NCI-H524 (cell line): ENCODE measurements around the gene NINJ2.
"Not testable (repeated sequence)": the region's sequence is repeated elsewhere in the genome, so short reads cannot be mapped to it uniquely, and the experiment has no call there.

Experiments
- DNase-seq, 2 experiments: peaks; one replicate each; lab custom pipeline; 2025; lab: John Stamatoyannopoulos, UW

NINJ2 gene

DNA sequence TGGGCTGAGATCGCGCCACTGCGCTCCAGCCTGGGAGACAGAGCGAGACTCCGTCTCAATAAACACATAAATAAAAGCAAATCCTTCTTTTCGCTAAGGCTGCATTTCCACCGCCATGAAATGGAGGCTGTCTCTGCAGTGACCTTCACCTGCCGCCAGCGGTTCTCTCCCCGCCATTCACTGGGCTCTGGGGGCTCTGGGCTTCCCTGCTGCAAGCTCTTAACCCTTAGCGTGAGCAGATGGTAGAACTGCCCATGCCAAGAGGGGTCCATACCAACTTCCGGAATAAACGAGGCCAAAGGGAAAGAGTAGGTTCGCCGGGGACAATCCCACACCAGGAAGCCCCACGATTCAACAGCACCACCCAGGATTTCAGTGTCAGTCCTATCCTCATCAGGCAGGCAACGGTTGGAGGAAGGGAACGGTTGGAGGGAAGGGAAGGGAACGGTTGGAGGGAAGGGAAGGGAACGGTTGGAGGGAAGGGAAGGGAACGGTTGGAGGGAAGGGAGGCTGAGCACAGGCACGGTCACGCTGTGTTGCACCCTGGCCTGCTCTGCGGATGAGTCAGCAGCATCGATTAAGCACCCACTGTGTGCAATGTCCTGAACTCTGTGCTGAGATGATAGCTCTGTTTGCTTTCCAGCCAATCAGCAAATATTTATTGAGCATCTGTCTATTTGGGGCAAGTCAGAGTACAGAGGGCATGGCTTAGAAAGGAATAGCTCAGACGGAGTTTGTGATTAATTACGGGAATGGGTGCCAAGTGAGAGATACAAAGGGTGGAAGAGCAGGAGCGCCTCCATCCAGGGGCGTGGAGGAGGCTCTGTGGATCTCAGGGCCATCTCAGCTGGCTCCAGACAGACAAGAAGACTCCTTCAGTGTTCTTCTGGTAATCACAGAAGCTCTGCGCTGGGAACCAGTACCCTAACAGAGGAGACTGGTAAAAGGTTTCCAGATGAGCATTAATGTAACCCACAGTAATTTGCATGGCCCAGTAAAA, 77.9 kb downstream of the NINJ2 start:
- no peak for DNase-seq

DNA sequence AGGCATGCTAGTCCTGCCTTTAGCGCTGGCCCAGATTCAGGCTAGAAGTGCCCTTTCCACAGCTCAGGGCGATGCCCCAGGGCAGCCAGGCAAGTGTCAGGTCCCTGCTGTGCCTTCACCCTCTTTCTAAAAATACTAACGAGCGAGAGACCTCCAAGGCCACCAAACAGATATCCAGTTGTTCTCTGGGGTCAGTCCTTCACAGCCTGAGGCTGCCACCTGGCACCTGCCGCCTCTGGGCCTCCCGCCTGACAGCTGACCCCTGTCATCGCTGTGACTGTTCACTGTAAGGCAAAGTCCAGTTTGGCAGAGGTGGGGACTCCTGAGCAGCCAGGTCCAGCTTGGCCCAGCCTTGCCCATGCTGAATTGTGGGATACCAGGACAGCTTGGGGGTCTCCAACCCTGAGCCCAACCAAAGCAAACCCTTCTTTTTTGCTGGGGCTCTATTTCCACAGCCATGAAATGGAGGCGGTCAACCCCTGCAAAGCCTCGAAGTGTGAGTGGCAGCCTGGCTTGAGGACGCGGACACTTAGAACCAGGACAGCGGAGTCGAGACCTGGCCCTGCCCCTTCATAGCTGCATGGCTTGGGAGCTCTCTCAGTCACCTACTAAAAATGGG, 79.9 kb downstream of the NINJ2 start:
- DNase-seq = no peak

DNA sequence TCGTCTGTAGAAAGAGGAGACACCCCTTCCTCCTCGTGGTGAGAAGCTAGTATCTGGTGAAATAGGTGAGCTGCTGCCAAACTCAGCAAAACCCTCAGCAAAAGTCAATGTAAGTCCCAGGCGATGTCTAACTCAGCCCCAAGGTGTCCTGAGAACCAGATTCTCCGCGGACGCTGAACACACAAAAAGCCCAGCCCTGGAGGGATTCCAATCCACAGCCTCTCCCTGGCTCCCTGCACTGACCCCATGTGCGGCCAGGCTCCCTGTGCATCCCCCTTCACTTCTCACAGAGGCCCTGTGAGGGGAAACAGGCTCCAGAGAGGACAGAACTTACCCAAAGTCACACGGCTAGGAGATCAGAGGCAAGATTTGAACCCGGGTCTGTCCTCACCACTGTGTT, 81.5 kb downstream of the NINJ2 start:
- DNase-seq = no peak

DNA sequence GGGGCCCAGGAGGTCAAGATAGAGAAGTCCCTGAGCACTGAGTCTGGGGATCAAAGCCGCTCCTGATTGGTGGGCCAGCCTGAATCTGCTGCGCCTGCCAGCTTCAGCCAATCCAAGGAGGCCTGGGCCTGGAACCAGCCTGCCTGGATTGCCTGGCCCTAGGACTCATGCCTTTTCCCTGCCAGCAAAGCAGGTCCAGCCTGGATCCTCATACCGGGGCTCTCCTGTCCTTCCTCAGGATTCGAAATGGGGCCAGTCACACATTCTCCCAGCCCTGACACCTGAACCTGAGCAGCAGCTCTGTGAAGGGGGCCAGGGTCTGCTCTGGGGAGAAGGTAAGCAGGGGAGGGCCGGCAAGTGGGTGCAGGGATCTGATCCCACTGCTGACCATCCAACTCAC, 81.9 kb downstream of the NINJ2 start:
- no peak for DNase-seq

DNA sequence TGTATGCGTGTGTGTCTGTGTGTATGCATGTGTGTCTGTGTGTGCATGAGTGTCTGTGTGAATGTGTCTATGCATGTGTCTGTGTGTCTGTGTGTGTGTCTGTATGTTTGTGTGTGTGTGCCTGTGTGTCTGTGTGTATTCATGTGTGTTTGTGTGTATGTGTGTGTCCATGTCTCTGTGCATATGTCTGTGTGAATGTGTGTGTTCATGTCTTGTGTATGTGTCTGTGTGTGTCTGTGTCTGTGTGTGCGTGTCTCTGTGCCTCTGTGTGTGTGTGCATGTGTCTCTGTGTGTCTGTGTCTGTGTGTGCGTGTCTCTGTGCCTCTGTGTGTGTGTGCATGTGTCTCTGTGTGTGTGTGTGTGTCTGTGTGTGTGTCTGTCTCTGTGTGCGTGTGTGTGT, 82.4 kb downstream of the NINJ2 start:
- DNase-seq = no peak

DNA sequence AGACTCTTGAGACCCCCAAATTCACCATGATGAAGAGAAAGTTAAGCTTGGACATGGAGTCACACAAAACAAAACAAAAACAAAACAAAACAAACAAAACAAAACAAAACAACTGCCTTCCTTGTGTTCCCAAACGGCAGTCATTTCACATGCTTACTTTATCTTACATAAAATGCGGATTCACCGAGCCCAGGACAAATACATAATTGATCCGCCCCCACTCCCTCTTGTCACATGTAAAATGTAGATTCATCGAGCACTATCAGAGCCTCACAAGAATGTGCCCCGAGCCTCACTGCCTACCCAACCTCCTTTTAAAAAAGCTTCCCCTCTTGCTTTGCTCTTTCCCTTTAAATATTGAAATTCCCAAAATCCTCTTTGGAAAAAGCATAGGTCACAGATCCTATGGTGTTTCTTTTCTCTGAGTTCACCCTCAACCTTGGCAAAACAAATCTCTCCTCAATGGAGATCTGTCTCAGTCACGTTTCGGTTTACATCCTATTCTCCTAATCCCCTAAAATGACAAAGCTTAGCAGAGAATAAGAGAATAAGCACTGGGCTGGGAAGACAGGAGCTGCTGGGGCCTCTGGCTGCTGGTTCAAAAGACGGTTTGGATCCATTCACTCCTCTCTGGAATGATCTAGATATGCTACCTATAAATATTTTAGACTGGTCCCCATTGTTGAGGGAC, 83.7 kb downstream of the NINJ2 start:
- peak in 1 of 2 experiments; percentile 50 for DNase-seq

DNA sequence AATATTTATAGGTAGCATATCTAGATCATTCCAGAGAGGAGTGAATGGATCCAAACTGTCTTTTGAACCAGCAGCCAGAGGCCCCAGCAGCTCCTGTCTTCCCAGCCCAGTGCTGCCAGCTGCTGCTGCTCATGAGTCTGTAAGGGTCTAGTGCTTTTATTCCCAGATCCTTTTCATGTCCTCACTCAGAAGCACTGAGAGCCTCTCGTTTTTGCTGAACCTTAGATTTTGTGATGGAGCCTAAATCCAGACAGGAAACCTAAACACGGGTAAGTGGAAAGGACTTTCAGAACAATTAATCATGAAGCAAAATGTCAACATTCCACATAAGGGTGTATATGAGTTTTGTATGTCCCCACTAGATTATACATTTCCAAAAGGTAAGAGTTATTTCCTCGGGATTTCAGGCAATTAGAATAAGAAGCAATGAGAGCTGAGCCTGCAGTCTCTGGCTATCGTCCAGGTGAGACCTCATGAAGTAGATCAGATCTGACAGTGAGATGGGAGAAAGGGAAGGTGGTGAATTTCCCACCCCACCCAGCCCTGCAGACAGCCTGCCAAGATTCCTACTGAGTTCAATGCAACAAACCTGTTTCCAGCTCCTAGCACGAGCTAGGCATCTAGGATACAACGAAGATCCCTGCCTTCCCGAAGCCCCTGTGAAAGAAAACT, 84.4 kb downstream of the NINJ2 start:
- DNase-seq = peak; percentile 15 to 61

DNA sequence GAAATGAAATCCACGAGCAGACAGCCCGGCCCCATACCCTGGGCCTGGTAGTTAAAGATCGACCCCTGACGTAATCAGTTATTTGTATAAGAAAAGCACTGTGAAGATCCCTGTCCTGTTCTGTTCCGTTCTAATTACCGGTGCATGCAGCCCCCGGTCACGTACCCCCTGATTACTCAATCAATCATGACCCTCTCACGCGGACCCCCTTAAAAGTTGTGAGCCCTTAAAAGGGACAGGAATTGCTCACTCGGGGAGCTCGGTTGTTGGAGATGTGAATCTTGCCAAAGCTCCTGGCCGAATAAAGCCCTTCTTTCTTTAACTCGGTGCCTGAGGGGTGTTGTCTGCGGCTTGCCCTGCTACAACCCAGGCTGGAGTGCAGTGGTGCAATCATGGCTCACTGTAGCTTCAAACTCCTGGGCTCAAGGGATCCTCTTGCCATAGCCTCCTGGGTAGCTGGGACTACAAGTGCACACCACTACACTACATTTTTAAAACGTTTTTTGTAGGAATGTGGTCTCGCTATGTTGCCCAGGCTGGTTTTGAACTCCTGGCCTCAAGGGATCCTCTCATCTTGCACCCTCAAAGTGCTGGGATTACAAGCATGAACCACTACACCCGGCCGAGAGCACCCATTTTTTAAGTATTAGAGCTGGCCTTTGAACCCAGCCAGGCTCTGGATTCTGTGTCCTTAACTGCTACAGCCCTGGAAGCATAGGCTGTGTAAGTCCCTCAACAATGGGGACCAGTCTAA, 85.1 kb downstream of the NINJ2 start:
- DNase-seq = not testable (repeated sequence)

DNA sequence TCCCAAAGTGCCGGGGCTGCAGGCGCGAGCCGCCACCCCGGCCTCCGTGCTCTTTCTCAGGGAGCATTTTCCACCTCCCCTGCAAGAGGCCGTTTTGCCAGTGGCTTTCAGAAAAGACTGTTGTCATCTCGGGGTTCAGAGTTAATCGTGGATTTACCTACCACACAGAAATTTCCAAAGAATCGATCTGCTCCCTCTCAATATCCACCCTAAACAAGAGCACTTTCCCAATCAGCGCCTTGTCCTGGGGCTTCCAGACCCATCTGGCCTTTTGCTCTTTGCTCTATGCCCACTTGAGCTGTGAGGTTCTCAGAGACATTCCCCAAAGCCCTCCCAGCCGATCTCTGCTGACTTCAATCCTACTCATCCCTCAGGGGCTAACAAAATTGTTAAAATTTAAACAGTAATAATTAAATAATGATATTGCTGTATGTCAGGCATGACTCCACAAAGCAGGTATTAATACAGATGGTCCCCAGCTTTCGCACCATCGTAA, 86.6 kb downstream of the NINJ2 start:
- no peak for DNase-seq

DNA sequence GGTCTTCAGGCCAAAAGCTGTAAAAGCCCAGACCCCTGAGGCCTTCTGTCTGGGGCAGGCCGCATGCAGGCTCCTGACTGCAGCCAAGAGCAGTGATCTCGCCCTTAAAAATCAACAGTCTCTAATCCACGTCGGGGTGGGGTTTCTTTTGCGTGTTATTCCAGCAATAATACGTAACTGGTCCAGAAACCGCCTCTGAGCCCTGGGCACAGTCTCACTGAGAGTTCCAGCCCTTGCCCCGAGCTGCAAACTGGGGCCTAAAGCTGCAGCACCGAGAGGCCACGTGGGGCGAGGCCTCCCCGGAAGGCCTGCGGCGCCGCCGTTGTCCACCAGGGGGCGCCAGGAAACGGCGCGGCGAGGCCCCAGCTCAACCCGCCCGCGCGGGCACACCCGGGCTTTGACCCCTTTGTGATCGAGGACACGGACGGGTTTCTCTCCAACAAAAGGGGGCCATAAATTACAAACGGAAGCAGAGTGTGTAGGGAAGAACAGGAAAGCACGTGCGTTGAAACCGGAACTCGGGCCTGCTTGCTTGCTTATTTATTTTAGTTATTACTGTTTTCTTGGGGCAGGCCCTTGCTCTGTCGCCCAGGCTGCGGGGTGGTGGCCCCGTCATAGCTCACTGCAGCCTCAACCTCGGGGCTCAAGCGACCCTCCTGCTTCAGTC, 87.2 kb downstream of the NINJ2 start:
- DNase-seq = peak; percentile 28 to 70

DNA sequence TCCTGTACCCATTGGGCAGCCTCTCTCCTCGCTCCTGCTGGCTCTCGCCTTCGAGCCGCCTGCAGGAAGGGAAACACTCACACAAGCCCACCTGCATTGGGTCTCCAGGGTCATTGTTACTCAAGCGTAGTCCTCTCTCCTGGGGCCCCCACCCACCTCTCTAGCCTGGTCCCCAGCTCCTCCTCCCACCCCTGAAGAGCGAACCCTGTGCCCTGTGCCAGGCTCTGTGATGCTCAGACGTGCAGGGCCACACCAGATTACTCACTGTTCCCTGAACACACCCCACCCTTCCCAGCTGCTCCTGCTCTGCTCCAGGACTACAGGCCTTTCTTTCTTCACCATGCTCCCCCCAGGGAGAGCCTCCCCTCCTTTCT, 88.1 kb downstream of the NINJ2 start:
- DNase-seq = no peak

DNA sequence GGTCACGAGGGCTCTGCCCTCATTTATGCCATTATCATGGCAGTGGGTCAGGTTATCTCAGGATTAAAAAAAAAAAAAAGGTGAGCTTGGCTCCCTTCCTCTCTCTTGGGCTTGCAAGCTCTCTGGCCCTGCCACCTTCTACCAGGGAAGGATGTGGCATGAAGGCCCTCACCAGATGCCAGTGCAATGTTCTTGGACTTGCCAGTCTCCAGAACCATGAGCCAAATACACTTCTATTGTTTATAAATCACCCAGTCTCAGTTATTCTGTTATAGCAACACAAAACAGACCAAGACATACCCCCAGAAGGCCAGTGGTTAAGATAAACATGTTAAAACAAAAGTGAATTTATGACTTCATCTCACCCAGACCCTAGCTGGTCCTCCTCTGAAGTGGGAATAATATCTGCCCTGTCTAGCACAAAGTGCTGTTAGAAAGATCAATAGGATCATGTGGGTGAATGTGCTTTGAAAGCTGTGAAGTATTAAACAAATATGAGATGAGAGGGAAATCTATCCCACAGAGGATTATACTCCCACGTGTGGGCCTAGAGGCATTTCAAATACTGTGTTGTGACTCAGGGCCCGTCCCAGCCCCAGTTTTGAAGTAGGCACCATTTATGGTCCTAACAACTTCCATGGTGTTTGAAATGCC, 88.6 kb downstream of the NINJ2 start:
- no peak for DNase-seq

DNA sequence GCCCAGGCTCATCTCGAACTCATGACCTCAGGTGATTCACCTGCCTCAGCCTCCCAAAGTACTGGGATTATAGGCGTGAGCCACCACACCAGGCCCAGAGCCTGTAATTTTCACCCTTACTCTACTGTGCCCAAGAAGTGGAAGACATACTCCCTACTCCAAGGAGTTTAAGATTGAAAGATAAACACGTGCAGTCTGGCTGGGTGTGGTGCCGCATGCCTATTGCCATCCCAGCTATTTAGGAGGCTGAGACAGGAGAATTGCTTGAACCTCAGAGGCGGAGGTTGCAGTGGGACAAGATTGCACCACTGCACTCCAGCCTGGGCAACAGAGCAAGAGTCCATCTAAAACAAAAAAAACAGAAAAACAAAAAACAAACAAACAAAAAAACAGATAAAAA, 90.0 kb downstream of the NINJ2 start:
- DNase-seq = no peak

DNA sequence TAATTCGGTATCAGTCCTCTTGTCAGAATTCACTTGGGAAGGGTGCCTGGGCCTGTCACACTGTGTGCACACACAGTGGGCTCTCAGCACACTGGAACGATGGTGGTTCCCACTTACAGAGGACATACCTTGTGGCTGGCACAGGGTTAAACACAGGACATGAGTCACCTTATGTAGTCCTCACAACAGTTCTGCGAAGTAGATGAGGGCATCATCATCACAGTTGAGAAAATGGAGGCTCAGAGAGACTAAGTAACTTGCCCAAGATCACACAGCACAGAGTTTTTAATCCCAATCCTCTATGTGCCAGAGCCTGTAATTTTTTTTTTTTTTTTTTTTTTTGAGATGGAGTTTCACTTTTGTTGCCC, 90.7 kb downstream of the NINJ2 start:
- no peak for DNase-seq

DNA sequence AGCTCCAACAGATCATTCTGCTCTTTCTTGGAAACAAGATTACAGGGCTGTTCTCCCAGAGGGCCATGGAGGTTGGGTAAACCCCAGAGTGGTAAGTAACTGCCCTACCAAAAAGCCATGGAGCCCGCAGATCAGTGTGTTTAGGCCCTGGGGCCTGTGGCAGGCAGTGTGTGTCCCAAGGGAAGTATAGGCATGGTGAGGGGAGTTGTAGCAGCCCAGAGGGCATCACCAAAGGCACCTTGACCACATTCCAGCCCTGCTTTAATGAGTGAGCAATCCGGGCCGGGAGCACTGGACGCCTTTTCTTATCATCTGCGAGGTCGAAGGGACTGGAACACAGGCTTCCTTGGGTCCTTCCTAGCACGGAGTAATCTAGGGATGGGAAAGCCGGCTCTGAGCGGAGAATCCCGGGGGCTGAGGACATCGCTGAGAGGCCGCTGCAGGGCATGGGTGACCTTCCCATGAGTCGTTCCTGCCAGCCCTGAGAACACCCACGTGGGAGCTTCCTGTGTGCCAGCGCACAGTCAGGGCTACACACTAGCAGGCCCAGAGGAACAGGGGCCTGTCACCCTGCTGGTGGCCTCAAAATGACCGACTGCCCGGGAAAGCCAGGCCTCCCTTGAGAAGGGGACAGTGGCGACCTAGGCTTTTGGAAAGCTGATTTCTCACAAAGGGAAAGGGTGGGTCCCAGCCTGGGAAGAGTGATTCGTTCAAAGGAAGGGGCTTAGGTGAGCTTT, 91.3 kb downstream of the NINJ2 start:
- no peak for DNase-seq

DNA sequence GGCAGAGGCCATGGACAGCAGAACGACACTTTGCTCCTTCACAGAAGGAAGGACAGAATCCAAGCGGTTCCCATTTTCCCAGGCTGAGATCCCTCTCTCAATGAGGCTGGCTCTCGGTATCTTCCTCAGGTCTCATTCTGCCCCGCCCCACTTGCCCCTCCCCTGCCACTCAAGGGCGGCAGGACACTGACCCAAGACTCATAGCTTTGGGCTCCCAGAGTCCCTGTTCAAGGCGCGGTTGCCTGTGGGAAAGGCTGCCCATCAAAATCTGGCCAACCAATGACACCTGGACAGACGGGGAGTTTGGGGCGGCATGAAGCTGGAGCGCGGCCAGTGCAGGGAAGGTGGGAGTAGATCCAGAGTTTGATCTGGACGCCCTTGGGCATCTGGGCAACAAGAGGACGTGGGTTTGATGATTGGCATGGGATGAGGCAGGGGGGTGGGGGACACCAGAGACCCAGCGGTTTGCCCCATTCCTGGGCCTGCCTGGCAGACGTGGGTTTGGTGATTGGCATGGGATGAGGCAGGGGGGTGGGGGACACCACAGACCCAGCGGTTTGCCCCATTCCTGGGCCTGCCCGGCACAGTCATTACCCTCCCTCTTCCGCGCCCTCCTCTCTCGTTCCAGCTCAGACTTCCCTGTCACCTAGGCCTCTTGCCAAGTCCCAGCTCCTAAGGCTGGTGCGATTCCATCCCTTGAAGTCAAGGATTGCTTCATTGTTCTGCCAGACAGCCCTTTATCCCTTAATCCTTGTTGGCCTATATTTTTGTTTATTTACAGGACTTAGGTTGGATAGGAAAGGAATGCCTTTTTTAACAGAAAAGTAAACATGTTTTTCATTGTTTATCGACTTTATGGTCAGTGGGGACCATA, 92.1 kb downstream of the NINJ2 start:
- DNase-seq = no peak

DNA sequence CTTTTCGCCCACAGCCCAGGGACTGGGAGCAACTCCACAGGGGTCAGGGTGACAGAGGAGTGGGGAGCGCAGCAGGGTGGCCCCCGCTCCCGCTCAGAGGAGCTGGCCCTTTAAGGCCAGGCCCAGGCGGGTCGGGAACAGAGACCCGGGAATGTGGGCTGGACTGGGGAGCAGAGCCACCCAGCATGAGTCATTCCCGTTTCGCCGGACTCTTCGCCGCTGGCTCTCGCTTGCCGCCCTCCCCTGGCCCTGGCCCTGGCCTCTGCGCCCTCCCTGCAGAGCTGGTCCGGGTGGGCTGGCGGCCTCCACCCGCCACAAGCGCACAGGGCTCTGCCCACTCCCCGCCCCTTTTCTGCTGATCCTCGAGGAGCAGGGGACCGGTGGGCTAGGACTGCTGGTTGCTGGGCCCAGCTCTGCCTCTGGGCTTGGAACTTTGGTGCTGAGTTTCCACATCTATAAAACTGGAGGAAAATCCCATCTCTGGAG, 92.8 kb downstream of the NINJ2 start:
- no peak for DNase-seq

DNA sequence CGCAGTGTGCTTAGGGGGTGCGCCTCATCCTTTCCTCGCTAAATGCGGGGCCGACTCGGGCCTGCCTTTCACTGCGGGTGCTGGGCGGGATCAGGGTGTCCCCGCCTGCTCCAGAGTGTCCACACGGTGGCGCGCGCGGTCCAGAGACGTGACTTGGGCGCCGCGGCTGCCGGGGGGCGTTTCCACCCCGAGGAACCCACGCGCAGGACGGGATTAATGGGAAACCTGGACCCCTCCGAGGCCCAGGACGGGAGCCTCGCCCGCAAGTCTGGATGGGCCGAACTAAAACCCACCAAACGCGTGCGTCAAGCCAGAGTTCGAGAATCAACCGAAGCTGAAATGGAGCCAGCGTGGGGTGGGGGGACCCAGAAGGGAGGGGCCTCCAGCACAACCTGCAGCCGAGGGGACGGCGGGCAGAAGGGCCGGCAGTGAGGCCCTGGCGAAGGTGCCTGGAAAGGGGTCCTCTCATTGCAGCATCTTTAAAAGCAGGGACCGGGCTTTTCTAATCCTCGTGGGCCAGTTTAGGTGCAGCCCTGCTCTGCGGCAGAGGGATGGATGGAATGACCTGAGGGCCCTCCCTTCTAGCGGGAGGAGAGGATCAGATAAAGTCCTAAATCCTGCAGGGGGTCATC, 93.3 kb downstream of the NINJ2 start:
- DNase-seq = peak; percentile 20 to 68
